T-helper 2 cell treated with Interferon-gamma antibody and Interleukin-4, amounts not matched to agents 5 μg/mL and 100 μg/mL, for 36 hours (primary cell): ENCODE results near the gene VWA8.
"Not testable (repeated sequence)": the region's sequence is repeated elsewhere in the genome, so short reads cannot be mapped to it uniquely, and the experiment has no call there.

Experiments
- DNase-seq: peaks from one replicate; pipeline ENCODE4 v3.0.0; 2021; ENCODE audit warnings: low spot score
- H3K27ac Mint-ChIP-seq: one replicate; pipeline ENCODE4 v1.8.0; 2021; ENCODE audit warnings: mild to moderate bottlenecking, mixed read lengths
- H3K27me3 Mint-ChIP-seq: one replicate; pipeline ENCODE4 v1.8.0; 2021; ENCODE audit warnings: low read depth, mixed read lengths
- H3K36me3 Mint-ChIP-seq: one replicate; pipeline ENCODE4 v1.8.0; 2021; ENCODE audit warnings: low read depth, mixed read lengths
- H3K4me1 Mint-ChIP-seq: one replicate; pipeline ENCODE4 v1.8.0; 2021; ENCODE audit warnings: low read depth, mixed read lengths
- H3K4me3 Mint-ChIP-seq: one replicate; pipeline ENCODE4 v1.8.0; 2022; ENCODE audit warnings: mild to moderate bottlenecking, moderate library complexity, mixed read lengths
- H3K9me3 Mint-ChIP-seq: one replicate; pipeline ENCODE4 v1.8.0; 2021; ENCODE audit warnings: mixed read lengths

The VWA8 gene

GRCh38 chr13:41930154-41930553 is 30.8 kb downstream of the VWA8 start:
- H3K36me3 Mint-ChIP-seq: peaks cover 27% of the 10 kb centered on the region

GRCh38 chr13:41928323-41928722 is 32.6 kb downstream of the VWA8 start:
- no peak for DNase-seq
- H3K4me3 Mint-ChIP-seq: peak overlapping the region; percentile 74
- H3K36me3 Mint-ChIP-seq: peaks cover 43% of the 10 kb centered on the region
- peaks cover 36% of the 10 kb centered on the region for H3K9me3 Mint-ChIP-seq
- peaks cover 26% of the 10 kb centered on the region for H3K4me1 Mint-ChIP-seq
- H3K27ac Mint-ChIP-seq: peak overlapping the region; percentile 73
- H3K27me3 Mint-ChIP-seq: no peaks in the 10 kb centered on the region

More at GRCh38 chr13:41930154-41930553, 30.8 kb downstream of the VWA8 start:
- Mint-ChIP-seq H3K9me3 (peaks cover 19% of the 10 kb centered on the region), H3K27me3 (no peaks in the 10 kb centered on the region), H3K4me3 (no peak overlapping the region), H3K4me1 (peaks cover 16% of the 10 kb centered on the region), H3K27ac (no peak overlapping the region)
- DNase-seq: no peak

GRCh38 chr13:41925014-41925413 is 35.9 kb downstream of the VWA8 start:
- Mint-ChIP-seq H3K4me3 (no peak overlapping the region), H3K36me3 (peaks cover 63% of the 10 kb centered on the region), H3K4me1 (peaks cover 31% of the 10 kb centered on the region), H3K27me3 (no peaks in the 10 kb centered on the region), H3K9me3 (peaks cover 55% of the 10 kb centered on the region), H3K27ac (no peak overlapping the region)
- DNase-seq: no peak

GRCh38 chr13:41922894-41923293 is 38.0 kb downstream of the VWA8 start:
- H3K4me3 Mint-ChIP-seq, H3K27ac Mint-ChIP-seq, H3K27me3 Mint-ChIP-seq, DNase-seq: not testable (repeated sequence)
- H3K36me3 Mint-ChIP-seq: peaks cover 53% of the 10 kb centered on the region
- H3K9me3 Mint-ChIP-seq: peaks cover 49% of the 10 kb centered on the region
- peaks cover 31% of the 10 kb centered on the region for H3K4me1 Mint-ChIP-seq

GRCh38 chr13:41919741-41920487 is 41.0 kb downstream of the VWA8 start:
- H3K36me3 Mint-ChIP-seq: peaks cover 39% of the 10 kb centered on the region
- H3K4me3 Mint-ChIP-seq: no peak overlapping the region
- peaks cover 34% of the 10 kb centered on the region for H3K9me3 Mint-ChIP-seq
- no peak overlapping the region for H3K27ac Mint-ChIP-seq
- no peaks in the 10 kb centered on the region for H3K27me3 Mint-ChIP-seq
- DNase-seq: no peak
- H3K4me1 Mint-ChIP-seq: peaks cover 50% of the 10 kb centered on the region

- H3K4me1 Mint-ChIP-seq: peaks cover 47% of the 10 kb centered on the region
- no peak for DNase-seq
- no peaks in the 10 kb centered on the region for H3K27me3 Mint-ChIP-seq
- no peak overlapping the region for H3K4me3 Mint-ChIP-seq
- H3K36me3 Mint-ChIP-seq: peaks cover 34% of the 10 kb centered on the region
- no peak overlapping the region for H3K27ac Mint-ChIP-seq
- peaks cover 28% of the 10 kb centered on the region for H3K9me3 Mint-ChIP-seq
These were observed 41.7 kb downstream of the VWA8 start for GRCh38 chr13:41919031-41919740.

GRCh38 chr13:41917641-41918040 is 43.3 kb downstream of the VWA8 start:
- H3K27me3 Mint-ChIP-seq: no peaks in the 10 kb centered on the region
- H3K36me3 Mint-ChIP-seq: peaks cover 21% of the 10 kb centered on the region
- peak; percentile 29 for DNase-seq
- H3K27ac Mint-ChIP-seq: peak overlapping the region; percentile 66
- peaks cover 41% of the 10 kb centered on the region for H3K4me1 Mint-ChIP-seq
- H3K9me3 Mint-ChIP-seq: peaks cover 14% of the 10 kb centered on the region
- peak overlapping the region; percentile 23 for H3K4me3 Mint-ChIP-seq

GRCh38 chr13:41916173-41916954 is 44.5 kb downstream of the VWA8 start:
- no peaks in the 10 kb centered on the region for H3K27me3 Mint-ChIP-seq
- peak; percentile 20 for DNase-seq
- H3K4me3 Mint-ChIP-seq: peak overlapping the region; percentile 78
- peaks cover 41% of the 10 kb centered on the region for H3K4me1 Mint-ChIP-seq
- peaks cover 11% of the 10 kb centered on the region for H3K36me3 Mint-ChIP-seq
- peak overlapping the region; percentile 94 for H3K27ac Mint-ChIP-seq
- peaks cover 3% of the 10 kb centered on the region for H3K9me3 Mint-ChIP-seq

GRCh38 chr13:41915081-41915480 is 45.8 kb downstream of the VWA8 start:
- no peak overlapping the region for H3K27ac Mint-ChIP-seq
- H3K4me3 Mint-ChIP-seq: no peak overlapping the region
- H3K9me3 Mint-ChIP-seq: no peaks in the 10 kb centered on the region
- peaks cover 4% of the 10 kb centered on the region for H3K36me3 Mint-ChIP-seq
- DNase-seq: no peak
- H3K4me1 Mint-ChIP-seq: peaks cover 40% of the 10 kb centered on the region
- no peaks in the 10 kb centered on the region for H3K27me3 Mint-ChIP-seq

- H3K27ac Mint-ChIP-seq: no peak overlapping the region
- H3K27me3 Mint-ChIP-seq: no peaks in the 10 kb centered on the region
- peaks cover 8% of the 10 kb centered on the region for H3K36me3 Mint-ChIP-seq
- no peak for DNase-seq
- H3K4me1 Mint-ChIP-seq: peaks cover 36% of the 10 kb centered on the region
- no peak overlapping the region for H3K4me3 Mint-ChIP-seq
- no peaks in the 10 kb centered on the region for H3K9me3 Mint-ChIP-seq
These were observed 46.4 kb downstream of the VWA8 start for GRCh38 chr13:41914552-41914951.

GRCh38 chr13:41909506-41909905 is 51.4 kb downstream of the VWA8 start:
- H3K27ac Mint-ChIP-seq: no peak overlapping the region
- H3K4me1 Mint-ChIP-seq: peaks cover 11% of the 10 kb centered on the region
- no peaks in the 10 kb centered on the region for H3K27me3 Mint-ChIP-seq
- H3K4me3 Mint-ChIP-seq: no peak overlapping the region
- peaks cover 15% of the 10 kb centered on the region for H3K36me3 Mint-ChIP-seq
- no peak for DNase-seq
- H3K9me3 Mint-ChIP-seq: no peaks in the 10 kb centered on the region

GRCh38 chr13:41905600-41906254 is 55.2 kb downstream of the VWA8 start:
- H3K27ac Mint-ChIP-seq: no peak overlapping the region
- no peaks in the 10 kb centered on the region for H3K27me3 Mint-ChIP-seq
- no peak overlapping the region for H3K4me3 Mint-ChIP-seq
- H3K4me1 Mint-ChIP-seq: peaks cover 13% of the 10 kb centered on the region
- DNase-seq: no peak
- H3K36me3 Mint-ChIP-seq: peaks cover 15% of the 10 kb centered on the region
- H3K9me3 Mint-ChIP-seq: no peaks in the 10 kb centered on the region

GRCh38 chr13:41900918-41901317 is 60.0 kb downstream of the VWA8 start:
- peak; percentile 30 for DNase-seq
- Mint-ChIP-seq H3K4me3 (no peak overlapping the region), H3K36me3 (peaks cover 14% of the 10 kb centered on the region), H3K9me3 (no peaks in the 10 kb centered on the region), H3K27ac (no peak overlapping the region), H3K4me1 (peaks cover 7% of the 10 kb centered on the region), H3K27me3 (no peaks in the 10 kb centered on the region)
